Adipocyte (in vitro differentiated cells): ENCODE data around the gene TERT.
"Not testable (repeated sequence)": the region's sequence is repeated elsewhere in the genome, so short reads cannot be mapped to it uniquely, and the experiment has no call there.

Experiments
- DNase-seq: peaks from one replicate; pipeline ENCODE4 v3.0.0-alpha.2; 2015; ENCODE audit warnings: low read depth
- H3K27me3 ChIP-seq: replicated peaks from 2 replicates; pipeline ENCODE4 v1.7.0; 2013; ENCODE audit warnings: mild to moderate bottlenecking, low read length, moderate library complexity; ENCODE audit not compliant: control insufficient read depth, insufficient read depth
- H3K36me3 ChIP-seq: 2 replicates; pipeline ENCODE4 v1.7.0; 2013; ENCODE audit warnings: low read length, mild to moderate bottlenecking, moderate library complexity; ENCODE audit not compliant: control insufficient read depth, insufficient read depth, severe bottlenecking
- H3K4me1 ChIP-seq: 2 replicates; pipeline ENCODE4 v1.7.0; 2013; ENCODE audit warnings: mild to moderate bottlenecking, low read length, moderate library complexity; ENCODE audit not compliant: control insufficient read depth, insufficient read depth
- H3K4me3 ChIP-seq: 2 replicates; pipeline ENCODE4 v1.7.0; 2013; ENCODE audit warnings: mild to moderate bottlenecking, low read length, moderate library complexity
- H3K9ac ChIP-seq: 2 replicates; pipeline ENCODE4 v1.7.0; 2013; ENCODE audit warnings: mild to moderate bottlenecking, low read length, moderate library complexity
- H3K9me3 ChIP-seq: 2 replicates; pipeline ENCODE4 v1.7.0; 2013; ENCODE audit warnings: mild to moderate bottlenecking, low read length, moderate library complexity; ENCODE audit not compliant: control insufficient read depth

The TERT gene

DNA sequence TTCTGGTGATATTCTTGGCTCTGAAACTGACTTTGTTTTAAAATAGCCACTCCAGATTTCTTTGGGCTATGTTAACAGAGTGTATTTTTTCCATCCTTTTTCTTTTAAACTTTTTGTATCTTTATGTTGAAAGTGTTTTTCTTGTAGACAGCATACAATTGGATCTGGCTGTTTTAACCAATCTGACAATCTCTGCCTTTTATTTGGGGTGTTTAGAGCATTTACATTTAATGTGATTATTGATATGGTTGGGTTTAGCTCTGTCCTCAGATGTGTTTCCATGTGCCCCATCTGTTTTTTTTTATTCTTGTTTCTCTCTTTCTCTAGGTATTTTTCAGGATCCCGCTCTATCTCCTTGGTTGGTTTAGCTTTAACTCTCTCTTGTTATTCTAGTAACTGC lies 59.0 kb downstream of the TERT start:
- Histone ChIP-seq H3K4me3 (no peak overlapping the region), H3K4me1 (no peaks in the 10 kb centered on the region), H3K27me3 (peaks cover 8% of the 10 kb centered on the region), H3K36me3 (no peaks in the 10 kb centered on the region), H3K9ac (no peak overlapping the region), H3K9me3 (peaks cover 24% of the 10 kb centered on the region)
- no peak for DNase-seq

DNA sequence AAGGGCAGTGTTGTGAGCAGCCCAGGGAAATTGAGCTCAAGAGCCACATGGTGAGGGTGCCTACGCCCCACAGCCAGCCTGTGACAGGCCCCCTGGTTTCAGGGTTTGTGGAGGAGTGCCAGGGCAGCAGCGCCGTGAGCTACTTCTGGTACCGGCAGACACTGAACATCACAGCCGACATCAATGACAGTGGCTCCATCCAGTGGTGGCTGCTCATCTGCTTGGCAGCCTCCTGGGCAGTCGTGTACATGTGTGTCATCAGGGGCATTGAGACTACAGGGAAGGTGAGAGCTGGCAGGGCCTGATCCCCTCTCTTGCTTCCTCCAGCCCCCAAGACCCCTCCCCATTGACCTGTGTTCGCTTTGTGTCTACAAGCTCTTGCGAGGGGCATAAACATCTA lies 59.5 kb downstream of the TERT start:
- Histone ChIP-seq H3K9ac (no peak overlapping the region), H3K4me3 (no peak overlapping the region), H3K27me3 (peaks cover 10% of the 10 kb centered on the region), H3K9me3 (peaks cover 24% of the 10 kb centered on the region), H3K36me3 (no peaks in the 10 kb centered on the region), H3K4me1 (no peaks in the 10 kb centered on the region)
- no peak for DNase-seq

DNA sequence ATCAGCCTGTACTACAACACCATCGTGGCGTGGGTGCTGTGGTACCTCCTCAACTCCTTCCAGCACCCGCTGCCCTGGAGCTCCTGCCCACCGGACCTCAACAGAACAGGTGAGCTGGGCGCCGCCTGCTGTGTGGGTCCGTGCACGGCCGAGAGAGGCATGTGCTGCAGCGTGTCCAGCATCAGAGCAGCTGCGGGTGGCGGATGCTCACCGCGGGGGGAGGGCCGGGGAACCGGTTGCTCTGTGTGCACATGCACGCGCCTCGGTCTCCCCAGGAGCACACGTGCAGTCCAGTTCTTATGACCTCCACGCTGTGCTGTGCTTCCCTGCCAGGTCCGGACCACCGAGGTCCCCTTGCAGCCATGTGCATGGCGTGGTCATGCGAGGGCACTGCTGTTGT lies 62.1 kb downstream of the TERT start:
- no peaks in the 10 kb centered on the region for H3K36me3 ChIP-seq
- H3K9me3 ChIP-seq: peaks cover 24% of the 10 kb centered on the region
- no peak overlapping the region for H3K4me3 ChIP-seq
- no peak for DNase-seq
- H3K27me3 ChIP-seq: peaks cover 13% of the 10 kb centered on the region
- H3K9ac ChIP-seq: no peak overlapping the region
- H3K4me1 ChIP-seq: no peaks in the 10 kb centered on the region

DNA sequence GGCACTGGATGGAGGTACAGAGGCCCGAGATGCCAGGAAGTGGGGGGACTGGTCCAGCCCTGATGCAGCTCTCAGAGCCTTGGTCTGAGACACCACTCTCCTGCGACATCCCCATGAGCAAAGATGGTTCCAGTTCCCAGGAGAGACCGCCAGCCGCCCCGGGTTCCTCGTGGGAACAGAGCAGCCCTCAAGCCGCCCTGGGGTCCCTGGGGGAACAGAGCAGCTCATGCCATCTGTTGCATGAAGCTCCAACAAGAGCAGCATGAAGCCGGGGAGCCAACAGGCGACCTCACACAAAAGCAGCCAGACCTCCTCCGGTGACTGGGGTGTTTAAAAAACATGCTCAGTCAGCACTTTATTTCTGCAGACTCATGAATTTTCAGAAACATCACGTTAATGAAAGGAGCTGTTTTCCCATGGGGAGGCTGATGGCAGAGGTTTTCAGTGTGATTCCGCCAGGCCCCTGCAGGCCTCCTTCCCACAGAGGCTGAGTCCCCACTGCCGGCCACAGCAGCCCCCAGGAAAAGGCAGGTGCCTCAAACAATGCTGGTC lies 63.4 kb downstream of the TERT start:
- DNase-seq: no peak
- Histone ChIP-seq H3K4me3 (no peak overlapping the region), H3K4me1 (no peaks in the 10 kb centered on the region), H3K27me3 (peaks cover 13% of the 10 kb centered on the region), H3K9ac (no peak overlapping the region), H3K36me3 (no peaks in the 10 kb centered on the region), H3K9me3 (peaks cover 22% of the 10 kb centered on the region)

DNA sequence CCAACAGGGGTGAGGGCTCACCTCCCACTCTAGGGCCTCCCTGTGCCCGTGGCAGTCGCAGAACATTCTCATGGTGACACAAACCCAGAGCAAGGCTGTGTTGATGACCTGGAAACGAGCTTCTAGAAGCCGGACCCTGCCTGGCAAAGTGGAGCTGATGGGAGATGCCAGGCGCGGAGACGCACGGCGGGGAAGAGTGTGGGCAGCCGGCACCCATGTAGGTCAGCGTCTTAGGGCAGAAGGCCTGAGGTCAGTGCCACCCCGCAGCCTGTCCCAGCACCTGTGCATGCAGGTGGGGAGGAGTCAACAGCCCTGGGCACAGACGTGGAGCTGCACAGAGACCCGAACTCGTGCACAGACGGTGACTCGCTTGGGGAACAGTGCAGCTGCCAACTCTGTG lies 64.3 kb downstream of the TERT start:
- H3K4me1 ChIP-seq: no peaks in the 10 kb centered on the region
- no peaks in the 10 kb centered on the region for H3K36me3 ChIP-seq
- peaks cover 13% of the 10 kb centered on the region for H3K9me3 ChIP-seq
- peaks cover 18% of the 10 kb centered on the region for H3K27me3 ChIP-seq
- no peak for DNase-seq
- H3K4me3 ChIP-seq: no peak overlapping the region
- no peak overlapping the region for H3K9ac ChIP-seq

DNA sequence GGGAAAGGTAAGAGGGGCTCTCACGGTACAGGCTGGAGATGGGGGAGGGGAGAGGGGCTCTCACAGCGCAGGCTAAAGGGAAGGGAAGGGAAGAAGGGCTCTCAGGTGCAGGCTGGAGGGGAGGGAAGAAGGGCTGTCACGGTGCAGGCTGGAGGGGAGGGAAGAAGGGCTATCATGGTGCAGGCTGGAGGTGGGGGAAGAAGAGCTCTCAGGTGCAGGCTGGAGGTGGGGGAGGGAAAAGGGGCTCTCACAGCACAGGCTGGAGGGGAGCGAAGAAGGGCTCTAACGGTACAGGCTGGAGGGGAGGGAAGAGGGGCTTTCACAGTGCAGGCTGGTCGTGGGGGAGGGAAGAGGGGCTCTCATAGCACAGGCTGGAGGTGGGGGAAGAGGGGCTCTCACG lies 65.0 kb downstream of the TERT start:
- DNase-seq: no peak

DNA sequence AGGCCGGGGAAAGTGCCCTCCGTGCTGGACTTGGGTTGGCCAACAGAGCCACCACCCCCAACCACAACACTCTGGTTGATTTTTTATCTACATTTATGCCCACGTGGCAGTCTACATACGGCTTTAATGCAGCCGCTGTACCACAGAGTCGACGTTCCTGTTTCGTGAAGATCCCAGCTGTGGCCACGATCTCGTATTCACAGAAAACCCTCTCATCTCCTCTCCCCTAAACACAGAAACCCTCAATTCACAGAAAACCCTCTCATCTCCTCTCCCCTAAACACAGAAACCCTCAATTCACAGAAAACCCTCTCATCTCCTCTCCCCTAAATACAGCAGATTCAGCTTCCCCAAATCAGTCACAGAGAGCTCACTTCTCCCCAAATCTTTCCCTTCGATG lies 65.8 kb downstream of the TERT start:
- not testable (repeated sequence) for H3K4me1 ChIP-seq, H3K9me3 ChIP-seq, H3K36me3 ChIP-seq, DNase-seq, H3K9ac ChIP-seq, H3K4me3 ChIP-seq
- H3K27me3 ChIP-seq: peaks cover 22% of the 10 kb centered on the region

More for the DNA sequence above, 65.0 kb downstream of the TERT start:
- H3K9ac ChIP-seq: no peak overlapping the region
- peaks cover 18% of the 10 kb centered on the region for H3K27me3 ChIP-seq
- H3K9me3 ChIP-seq: peaks cover 6% of the 10 kb centered on the region
- no peak overlapping the region for H3K4me3 ChIP-seq
- no peaks in the 10 kb centered on the region for H3K36me3 ChIP-seq
- no peaks in the 10 kb centered on the region for H3K4me1 ChIP-seq

DNA sequence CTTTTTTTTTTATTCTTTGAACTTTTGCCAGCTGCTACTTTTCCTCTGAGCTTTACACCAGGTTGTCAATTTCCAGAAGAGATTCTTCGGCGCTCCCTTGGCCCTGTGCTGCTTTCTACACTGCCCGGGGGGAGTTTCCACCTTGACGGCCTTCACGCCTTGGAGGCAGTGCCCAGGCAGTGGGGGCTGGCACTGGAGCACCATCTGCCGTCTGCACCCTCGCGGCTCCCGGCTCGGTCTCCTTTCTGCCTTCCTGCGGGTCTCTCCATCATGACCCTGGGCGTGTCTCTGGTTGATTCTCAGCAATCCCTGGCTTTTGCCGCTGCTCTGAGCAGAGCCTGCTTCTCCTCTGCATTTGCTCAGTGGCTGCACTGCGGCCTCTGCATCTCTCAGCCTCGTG lies 66.7 kb downstream of the TERT start:
- Histone ChIP-seq H3K9ac (no peak overlapping the region), H3K9me3 (no peaks in the 10 kb centered on the region), H3K36me3 (no peaks in the 10 kb centered on the region), H3K27me3 (peaks cover 31% of the 10 kb centered on the region), H3K4me3 (no peak overlapping the region), H3K4me1 (no peaks in the 10 kb centered on the region)
- DNase-seq: no peak

DNA sequence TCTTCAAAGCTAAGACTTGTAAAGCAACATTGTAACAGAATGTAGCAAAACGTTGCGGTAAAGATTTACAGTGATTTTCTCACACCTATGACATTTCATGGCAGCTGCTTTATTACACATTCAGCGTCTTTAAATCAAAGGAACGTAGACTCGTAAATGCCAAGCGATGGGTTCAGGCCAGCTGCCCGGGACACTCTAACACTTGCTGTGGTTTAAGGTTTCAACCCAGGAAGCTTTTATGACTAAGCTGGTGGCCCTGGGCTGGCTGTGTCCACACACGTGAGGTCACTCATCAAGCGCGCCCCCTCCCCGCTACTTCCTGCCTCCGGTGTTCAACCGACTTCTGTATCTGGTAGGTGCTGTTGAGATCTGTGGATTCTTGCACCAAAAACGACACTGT lies 67.2 kb downstream of the TERT start:
- Histone ChIP-seq H3K36me3 (no peaks in the 10 kb centered on the region), H3K9ac (no peak overlapping the region)
- DNase-seq: no peak

DNA sequence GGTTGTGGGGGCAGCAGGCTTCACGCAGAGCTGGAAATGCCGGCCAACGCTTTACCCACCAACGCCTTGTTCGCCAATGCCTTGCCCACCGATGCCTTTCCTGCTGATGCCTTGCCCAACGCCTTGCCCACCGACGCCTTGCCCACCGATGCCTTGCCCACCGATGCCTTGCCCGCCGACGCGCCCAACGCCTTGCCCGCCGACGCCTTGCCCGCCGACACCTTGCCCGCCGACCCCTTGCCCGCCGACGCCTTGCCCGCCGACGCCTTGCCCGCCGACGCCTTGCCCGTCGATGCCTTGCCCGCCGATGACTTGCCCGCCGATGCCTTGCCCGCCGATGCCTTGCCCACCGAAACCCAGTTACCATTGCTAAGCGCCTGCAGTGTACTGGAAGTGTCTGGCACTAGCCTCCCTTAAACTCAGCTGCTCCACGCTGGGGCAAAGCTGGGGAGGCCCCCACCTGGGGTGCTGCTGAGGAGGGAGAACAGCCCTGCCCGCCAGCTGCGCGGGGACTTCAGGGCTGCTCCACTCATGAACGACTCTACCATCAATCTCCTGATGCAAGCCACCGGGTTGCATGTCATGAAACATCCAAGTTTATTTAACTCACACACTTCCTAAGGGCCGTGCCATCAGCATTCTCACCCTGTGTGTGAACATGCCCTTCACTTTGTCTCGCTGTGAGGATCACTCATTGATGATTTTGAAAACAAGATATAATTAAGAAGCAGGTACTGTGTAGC lies 67.9 kb downstream of the TERT start:
- no peak overlapping the region for H3K9ac ChIP-seq
- peaks cover 31% of the 10 kb centered on the region for H3K27me3 ChIP-seq
- H3K4me3 ChIP-seq: no peak overlapping the region
- no peaks in the 10 kb centered on the region for H3K36me3 ChIP-seq
- H3K4me1 ChIP-seq: no peaks in the 10 kb centered on the region
- no peak for DNase-seq
- H3K9me3 ChIP-seq: no peaks in the 10 kb centered on the region

More for the DNA sequence above, 67.2 kb downstream of the TERT start:
- Histone ChIP-seq H3K4me3 (no peak overlapping the region), H3K9me3 (no peaks in the 10 kb centered on the region), H3K4me1 (no peaks in the 10 kb centered on the region), H3K27me3 (peaks cover 31% of the 10 kb centered on the region)

DNA sequence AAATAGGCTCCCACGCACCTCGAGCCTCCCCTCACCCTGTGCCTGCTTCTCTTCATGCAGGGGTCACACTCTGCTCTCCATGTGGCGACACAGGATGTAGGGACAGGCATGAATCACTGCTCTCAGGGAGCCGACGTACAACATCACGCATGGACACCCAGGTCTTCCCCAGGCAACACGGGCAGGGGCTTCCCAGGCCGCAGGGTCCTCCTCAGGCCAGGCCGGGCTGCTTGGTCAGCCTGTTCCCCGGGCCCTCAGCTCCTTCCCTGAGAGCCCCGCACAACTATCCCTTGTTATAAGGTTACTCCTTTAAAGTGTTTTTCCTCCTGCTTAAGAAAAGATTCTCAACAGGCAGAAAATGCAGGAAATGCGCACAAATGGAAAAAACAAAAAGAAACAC lies 68.6 kb downstream of the TERT start:
- no peak for DNase-seq

DNA sequence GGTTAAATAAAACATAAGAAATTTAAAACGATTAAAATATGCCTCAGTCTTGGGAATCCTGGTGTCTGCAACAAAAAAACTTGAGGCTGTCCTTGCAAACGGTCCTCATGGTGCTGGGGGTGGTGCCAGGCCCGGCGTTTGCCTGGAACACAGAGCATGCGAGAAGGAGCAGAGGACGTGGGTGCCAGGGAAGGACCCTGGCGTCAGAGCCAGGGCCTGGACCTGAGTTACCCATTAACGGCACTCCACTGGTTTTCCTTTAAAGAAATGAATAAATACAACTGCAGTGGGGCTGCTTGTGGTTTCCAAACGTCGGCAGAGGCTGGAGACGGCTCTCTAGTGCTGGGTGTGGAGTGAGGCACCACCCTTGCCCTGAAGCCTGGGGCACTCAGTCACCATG lies 69.8 kb downstream of the TERT start, which contains the start of gene SLC6A18:
Gene SLC6A18 (plus strand): TSS at position 301 of the 400 bp plus-strand sequence. CDS start 97 bp downstream, at position 398.
- no peaks in the 10 kb centered on the region for H3K4me1 ChIP-seq
- DNase-seq: no peak
- no peak within 1 kb of the TSS for H3K4me3 ChIP-seq
- H3K36me3 ChIP-seq: no peaks in the 10 kb centered on the region
- H3K9ac ChIP-seq: no peak within 1 kb of the TSS
- H3K27me3 ChIP-seq: peaks cover 26% of the 10 kb centered on the region
- H3K9me3 ChIP-seq: no peaks in the 10 kb centered on the region

More for the DNA sequence above, 68.6 kb downstream of the TERT start:
- H3K4me1 ChIP-seq: no peaks in the 10 kb centered on the region
- no peaks in the 10 kb centered on the region for H3K9me3 ChIP-seq
- no peak overlapping the region for H3K9ac ChIP-seq
- H3K27me3 ChIP-seq: peaks cover 31% of the 10 kb centered on the region
- no peak overlapping the region for H3K4me3 ChIP-seq
- no peaks in the 10 kb centered on the region for H3K36me3 ChIP-seq
